Activated CD8-positive, alpha-beta T cell treated with anti-CD3 and anti-CD28 coated beads for 36 hours (primary cell): ENCODE data around the gene GGPS1. TPM values are rescaled to one million over a fixed set of nuclear protein-coding genes. Genes with fewer than 3 reads are reported as not detected.

Source experiments
- ATAC-seq: fragments of 200-7000 bp; cut with Tn5 transposase; one replicate; pipeline ENCODE4 v1.10.0; 2021; ENCODE audit warnings: mild to moderate bottlenecking, moderate library complexity
- CTCF ChIA-PET: fragments of 350-600 bp; sonication (Branson Sonifier 250); formaldehyde crosslinking; loops from one replicate; lab custom pipeline; 2021; ENCODE audit warnings: antibody characterized with exemption; lab: Charles Lee
- POLR2A ChIA-PET: fragments of 350-600 bp; sonication (Branson Sonifier 250); formaldehyde crosslinking; loops from one replicate; lab custom pipeline; 2021; ENCODE audit warnings: antibody characterized with exemption; lab: Charles Lee
- DNase-seq: peaks from one replicate; pipeline ENCODE4 v3.0.0-alpha.2; 2020
- H3K27ac Mint-ChIP-seq: one replicate; pipeline ENCODE4 v1.8.0; 2021; ENCODE audit warnings: mild to moderate bottlenecking, mixed read lengths
- H3K27me3 Mint-ChIP-seq: one replicate; pipeline ENCODE4 v1.8.0; 2021; ENCODE audit warnings: mixed read lengths
- H3K36me3 Mint-ChIP-seq: one replicate; pipeline ENCODE4 v1.8.0; 2021; ENCODE audit warnings: low read depth, mixed read lengths
- H3K4me1 Mint-ChIP-seq: one replicate; pipeline ENCODE4 v1.8.0; 2021; ENCODE audit warnings: low read depth, mixed read lengths
- H3K4me3 Mint-ChIP-seq: one replicate; pipeline ENCODE4 v1.8.0; 2021; ENCODE audit warnings: mild to moderate bottlenecking, moderate library complexity, mixed read lengths
- H3K9me3 Mint-ChIP-seq: one replicate; pipeline ENCODE4 v1.8.0; 2021; ENCODE audit warnings: mixed read lengths
- intact Hi-C: fragments of 100-400 bp; cut with micrococcal nuclease; formaldehyde crosslinking; loops from one replicate; pipeline ENCODE4 v1.10.0; 2022
- total RNA-seq, 2 experiments: library from RNA; stranded (reverse); gene quantifications; one replicate each; pipeline ENCODE4 v1.2.3, GENCODE V29; 2021
- TF ChIP-seq, protein P1 (sequence below): fragments of 200-600 bp; IDR thresholded peaks from one replicate; pipeline ENCODE4 v1.8.0; 2022; ENCODE audit warnings: antibody characterized with exemption, mild to moderate bottlenecking

GGPS1 gene
- total RNA-seq, 2 experiments from 2014 or later: 35.4 to 37.8 TPM

DNA sequence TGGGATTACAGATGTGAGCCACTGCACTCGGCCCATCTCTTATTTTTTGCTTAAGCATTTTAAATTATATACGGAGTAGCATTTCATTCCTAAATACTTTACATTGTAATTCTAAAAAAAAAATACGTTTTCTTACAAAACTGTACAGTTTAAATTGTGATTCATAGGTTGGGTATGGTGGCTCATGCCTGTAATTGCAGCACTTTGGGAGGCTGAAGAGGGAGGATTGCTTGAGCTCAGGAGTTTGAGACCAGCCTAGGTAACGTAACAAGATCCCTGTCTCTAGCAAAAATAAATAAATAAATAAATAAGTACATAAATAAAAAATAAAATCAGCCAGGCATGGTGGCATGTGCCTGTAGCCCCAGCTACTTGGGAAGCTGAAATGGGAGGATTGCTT lies 63.5 kb downstream of the GGPS1 start:
- H3K9me3 Mint-ChIP-seq: peaks cover 4% of the 10 kb centered on the region
- POLR2A ChIA-PET: interaction anchor here (1.0 kb wide), 1 partner anchor 75 kb away, joined by 3 read pairs; no protein-coding TSS in a partner anchor
- no peak overlapping the region for H3K4me3 Mint-ChIP-seq
- no peaks in the 10 kb centered on the region for H3K4me1 Mint-ChIP-seq
- H3K27ac Mint-ChIP-seq: no peak overlapping the region
- H3K36me3 Mint-ChIP-seq: peaks cover 12% of the 10 kb centered on the region
- no peaks in the 10 kb centered on the region for H3K27me3 Mint-ChIP-seq
- CTCF ChIA-PET: interaction anchor here (1.0 to 1.8 kb wide), 2 partner anchors 24 to 25 kb away, joined by 3 to 4 read pairs; no protein-coding TSS in a partner anchor
- TF ChIP-seq, protein P1, sequence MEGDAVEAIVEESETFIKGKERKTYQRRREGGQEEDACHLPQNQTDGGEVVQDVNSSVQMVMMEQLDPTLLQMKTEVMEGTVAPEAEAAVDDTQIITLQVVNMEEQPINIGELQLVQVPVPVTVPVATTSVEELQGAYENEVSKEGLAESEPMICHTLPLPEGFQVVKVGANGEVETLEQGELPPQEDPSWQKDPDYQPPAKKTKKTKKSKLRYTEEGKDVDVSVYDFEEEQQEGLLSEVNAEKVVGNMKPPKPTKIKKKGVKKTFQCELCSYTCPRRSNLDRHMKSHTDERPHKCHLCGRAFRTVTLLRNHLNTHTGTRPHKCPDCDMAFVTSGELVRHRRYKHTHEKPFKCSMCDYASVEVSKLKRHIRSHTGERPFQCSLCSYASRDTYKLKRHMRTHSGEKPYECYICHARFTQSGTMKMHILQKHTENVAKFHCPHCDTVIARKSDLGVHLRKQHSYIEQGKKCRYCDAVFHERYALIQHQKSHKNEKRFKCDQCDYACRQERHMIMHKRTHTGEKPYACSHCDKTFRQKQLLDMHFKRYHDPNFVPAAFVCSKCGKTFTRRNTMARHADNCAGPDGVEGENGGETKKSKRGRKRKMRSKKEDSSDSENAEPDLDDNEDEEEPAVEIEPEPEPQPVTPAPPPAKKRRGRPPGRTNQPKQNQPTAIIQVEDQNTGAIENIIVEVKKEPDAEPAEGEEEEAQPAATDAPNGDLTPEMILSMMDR: no peak
- no peak for DNase-seq
- intact Hi-C loops: no loop called here
- ATAC-seq: no peak

Other genes starting within 250 kb of the GGPS1 start
- gene TOMM20, start 199.7 kb upstream of the GGPS1 start, total RNA-seq: 100 to 1,000 TPM; 155 to 159 TPM
- 100 to 1,000 TPM; 136 TPM for gene RBM34, start 167.3 kb upstream of the GGPS1 start, total RNA-seq
- 10 to 100 TPM; 38.8 to 41.9 TPM for gene ARID4B, start 391 bp upstream of the GGPS1 start, total RNA-seq
- gene TBCE, start 38.9 kb downstream of the GGPS1 start, total RNA-seq: 10 to 100 TPM; 21.8 to 24.0 TPM
- gene B3GALNT2, start 175.9 kb downstream of the GGPS1 start, total RNA-seq: 10 to 100 TPM; 10.7 to 13.1 TPM